Neural cell (in vitro differentiated cells): ENCODE data around the gene APOBEC3A.

Experiments used
- CTCF ChIP-seq: fragments of 450-650 bp; IDR thresholded peaks from 2 replicates; pipeline ENCODE4 v1.5.1; 2014; ENCODE audit warnings: antibody characterized with exemption, mild to moderate bottlenecking, moderate library complexity; ENCODE audit not compliant: poor library complexity, severe bottlenecking
- EP300 ChIP-seq: fragments of 450-650 bp; conservative IDR thresholded peaks from 2 replicates; pipeline ENCODE4 v1.6.1; 2014; ENCODE audit warnings: antibody characterized with exemption, mild to moderate bottlenecking, moderate library complexity; ENCODE audit not compliant: poor library complexity, severe bottlenecking
- EZH2 ChIP-seq: fragments of 200-600, 300-800 bp; shearing (Covaris generic), sonication (generic); IDR thresholded peaks from 2 replicates; pipeline ENCODE4 v1.6.1; 2014; ENCODE audit warnings: antibody characterized with exemption, low read length, borderline replicate concordance, mild to moderate bottlenecking; ENCODE audit not compliant: insufficient read depth, poor library complexity, severe bottlenecking
- MXI1 ChIP-seq: fragments of 450-650 bp; conservative IDR thresholded peaks from 2 replicates; pipeline ENCODE4 v1.6.1; 2014; ENCODE audit warnings: antibody characterized with exemption, mild to moderate bottlenecking; ENCODE audit not compliant: poor library complexity, severe bottlenecking
- POLR2AphosphoS5 ChIP-seq: IDR thresholded peaks from 2 replicates; pipeline ENCODE4 v1.6.1; 2012
- REST ChIP-seq: IDR thresholded peaks from 2 replicates; pipeline ENCODE4 v1.6.1; 2012; ENCODE audit warnings: borderline replicate concordance
- SMC3 ChIP-seq: fragments of 450-650 bp; conservative IDR thresholded peaks from 2 replicates; pipeline ENCODE4 v1.6.1; 2014; ENCODE audit warnings: antibody characterized with exemption, mild to moderate bottlenecking, moderate library complexity; ENCODE audit not compliant: poor library complexity
- TAF1 ChIP-seq: IDR thresholded peaks from 2 replicates; pipeline ENCODE4 v1.6.1; 2012; ENCODE audit warnings: low read depth

GRCh38 chr22:38944653-38945052 lies 12.8 kb upstream of the APOBEC3A start:
- TF ChIP-seq MXI1 (no peak), CTCF (no peak), EP300 (no peak), EZH2 (no peak), POLR2AphosphoS5 (no peak), REST (no peak), SMC3 (no peak), TAF1 (no peak)
